ENCODE measurements around the gene ADAMTS17.

- TF ChIP-seq EZH2 (IDR thresholded peaks at IDR 0.05; ENCODE audit: borderline replicate concordance, low read depth, low read length, poor library complexity, severe bottlenecking) (no peak), CTCF (conservative IDR thresholded peaks at IDR 0.05; ENCODE audit: low read depth, low read length) (no peak)
Observed at GRCh38 chr15:100005715-100006114, 336.1 kb downstream of the ADAMTS17 start.
